Measurements from ENCODE around the gene TXNRD1.

Gene TXNRD1

GRCh38 chr12:104243971-104244370 is 28.4 kb downstream of the TXNRD1 start:
- TF ChIP-seq, protein P1, sequence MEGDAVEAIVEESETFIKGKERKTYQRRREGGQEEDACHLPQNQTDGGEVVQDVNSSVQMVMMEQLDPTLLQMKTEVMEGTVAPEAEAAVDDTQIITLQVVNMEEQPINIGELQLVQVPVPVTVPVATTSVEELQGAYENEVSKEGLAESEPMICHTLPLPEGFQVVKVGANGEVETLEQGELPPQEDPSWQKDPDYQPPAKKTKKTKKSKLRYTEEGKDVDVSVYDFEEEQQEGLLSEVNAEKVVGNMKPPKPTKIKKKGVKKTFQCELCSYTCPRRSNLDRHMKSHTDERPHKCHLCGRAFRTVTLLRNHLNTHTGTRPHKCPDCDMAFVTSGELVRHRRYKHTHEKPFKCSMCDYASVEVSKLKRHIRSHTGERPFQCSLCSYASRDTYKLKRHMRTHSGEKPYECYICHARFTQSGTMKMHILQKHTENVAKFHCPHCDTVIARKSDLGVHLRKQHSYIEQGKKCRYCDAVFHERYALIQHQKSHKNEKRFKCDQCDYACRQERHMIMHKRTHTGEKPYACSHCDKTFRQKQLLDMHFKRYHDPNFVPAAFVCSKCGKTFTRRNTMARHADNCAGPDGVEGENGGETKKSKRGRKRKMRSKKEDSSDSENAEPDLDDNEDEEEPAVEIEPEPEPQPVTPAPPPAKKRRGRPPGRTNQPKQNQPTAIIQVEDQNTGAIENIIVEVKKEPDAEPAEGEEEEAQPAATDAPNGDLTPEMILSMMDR (IDR thresholded peaks at IDR 0.05; ENCODE audit: unreplicated experiment in 3 of 3), result no peak
- no peaks in the 10 kb centered on the region for H3K27me3 Mint-ChIP-seq (ENCODE audit: low read depth)
- H3K36me3 Mint-ChIP-seq (ENCODE audit: low read depth), result no peaks in the 10 kb centered on the region
- no peaks in the 10 kb centered on the region for H3K4me1 Mint-ChIP-seq
- no peak overlapping the region for H3K4me3 Mint-ChIP-seq
- H3K9me3 Mint-ChIP-seq, result peaks cover 3% of the 10 kb centered on the region
- H3K27ac Mint-ChIP-seq, result no peak overlapping the region

DNA sequence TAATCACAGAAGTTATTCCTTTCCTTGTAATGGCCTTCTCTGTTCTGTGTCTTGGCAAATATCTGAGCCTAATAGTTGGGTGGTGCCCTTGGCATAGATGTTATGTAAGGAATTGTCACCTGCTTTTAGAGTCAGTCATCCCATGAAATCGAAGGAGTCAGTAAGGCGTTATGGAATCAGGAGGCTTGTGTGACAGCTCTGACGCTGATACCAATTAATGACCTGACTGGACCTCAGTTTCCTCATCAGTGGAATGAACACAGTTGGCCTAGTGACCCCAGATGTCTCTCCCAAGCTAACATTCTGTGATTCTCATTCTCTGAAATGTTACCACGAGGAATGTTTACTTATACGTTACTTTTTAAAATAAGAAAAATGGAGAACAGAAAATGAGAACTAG is 32.1 kb downstream of the TXNRD1 start:
- H3K9me3 Mint-ChIP-seq, result peaks cover under 1% of the 10 kb centered on the region
- TF ChIP-seq, protein P1 (IDR thresholded peaks at IDR 0.05; ENCODE audit: unreplicated experiment in 3 of 3), result no peak
- H3K36me3 Mint-ChIP-seq (ENCODE audit: low read depth), result no peaks in the 10 kb centered on the region
- no peak overlapping the region for H3K27ac Mint-ChIP-seq
- H3K4me1 Mint-ChIP-seq, result no peaks in the 10 kb centered on the region
- H3K4me3 Mint-ChIP-seq, result no peak overlapping the region
- H3K27me3 Mint-ChIP-seq (ENCODE audit: low read depth), result no peaks in the 10 kb centered on the region

DNA sequence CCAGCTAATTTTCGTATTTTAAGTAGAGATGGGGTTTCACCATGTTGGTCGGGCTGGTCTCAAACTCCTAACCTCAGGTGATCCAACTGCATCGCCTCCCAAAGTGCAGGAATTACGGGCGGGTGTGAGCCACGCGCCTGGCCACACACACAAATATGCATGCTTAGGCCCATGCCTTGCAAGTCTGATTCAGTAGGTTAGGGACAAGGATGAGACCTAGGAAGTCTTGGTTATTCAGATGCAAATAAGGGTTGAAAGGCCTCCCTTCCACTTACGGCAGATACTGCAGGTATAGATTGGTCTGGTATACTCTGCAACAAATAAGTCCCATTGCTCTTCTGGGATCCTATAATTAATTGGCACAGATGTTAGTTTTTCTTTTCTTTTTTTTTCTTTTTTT is 32.9 kb downstream of the TXNRD1 start:
- Mint-ChIP-seq H3K9me3 (no peaks in the 10 kb centered on the region), H3K36me3 (ENCODE audit: low read depth) (no peaks in the 10 kb centered on the region), H3K27ac (no peak overlapping the region), H3K4me1 (no peaks in the 10 kb centered on the region), H3K4me3 (no peak overlapping the region), H3K27me3 (ENCODE audit: low read depth) (no peaks in the 10 kb centered on the region)
- TF ChIP-seq, protein P1 (IDR thresholded peaks at IDR 0.05; ENCODE audit: unreplicated experiment in 3 of 3), result no peak

DNA sequence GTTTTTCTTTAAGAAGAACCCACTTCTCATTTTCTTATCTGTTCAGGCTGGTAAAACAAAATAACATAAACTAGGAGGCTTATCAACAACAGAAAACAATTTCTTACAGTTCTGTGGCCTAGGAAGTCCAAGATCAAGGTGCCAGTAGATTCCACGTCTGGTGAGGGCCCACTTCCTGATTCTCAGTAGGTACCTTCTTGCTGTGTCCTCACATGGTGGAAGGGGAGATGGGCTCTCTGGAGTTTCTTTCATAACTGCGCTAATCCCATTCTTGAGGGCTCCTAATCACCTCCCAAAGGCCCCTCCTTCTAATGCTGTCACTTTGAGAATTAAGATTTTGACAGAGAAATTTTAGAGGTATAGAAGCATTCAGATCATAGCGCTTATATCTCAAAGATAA is 33.4 kb downstream of the TXNRD1 start:
- TF ChIP-seq, protein P1 (IDR thresholded peaks at IDR 0.05; ENCODE audit: unreplicated experiment in 3 of 3), result no peak

DNA sequence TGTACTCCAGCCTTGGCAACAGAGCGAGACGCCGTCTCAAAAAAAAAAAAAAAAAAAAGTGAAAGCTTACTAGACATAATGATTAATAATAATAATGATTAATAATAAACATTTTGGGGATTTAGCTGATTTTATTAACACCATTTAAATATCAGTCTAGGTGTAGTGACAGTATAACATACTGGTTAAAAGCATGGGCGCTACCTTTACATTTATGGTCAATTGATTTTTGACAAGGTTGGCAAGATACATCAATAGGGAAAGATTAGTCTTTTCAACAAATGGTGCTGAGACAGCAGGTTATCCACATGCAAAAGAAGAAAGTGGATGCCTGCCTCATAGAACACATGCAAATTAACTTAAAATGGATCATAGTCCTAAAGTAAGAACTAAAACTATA is 34.3 kb downstream of the TXNRD1 start:
- H3K4me3 Mint-ChIP-seq, result no peak overlapping the region
- no peaks in the 10 kb centered on the region for H3K4me1 Mint-ChIP-seq
- TF ChIP-seq, protein P1 (IDR thresholded peaks at IDR 0.05; ENCODE audit: unreplicated experiment in 3 of 3), result no peak
- no peaks in the 10 kb centered on the region for H3K9me3 Mint-ChIP-seq
- H3K27ac Mint-ChIP-seq, result no peak overlapping the region
- H3K27me3 Mint-ChIP-seq (ENCODE audit: low read depth), result no peaks in the 10 kb centered on the region
- H3K36me3 Mint-ChIP-seq (ENCODE audit: low read depth), result no peaks in the 10 kb centered on the region

More for the DNA sequence above, 33.4 kb downstream of the TXNRD1 start:
- H3K4me3 Mint-ChIP-seq, result no peak overlapping the region
- H3K27me3 Mint-ChIP-seq (ENCODE audit: low read depth), result no peaks in the 10 kb centered on the region
- H3K9me3 Mint-ChIP-seq, result no peaks in the 10 kb centered on the region
- no peaks in the 10 kb centered on the region for H3K36me3 Mint-ChIP-seq (ENCODE audit: low read depth)
- H3K27ac Mint-ChIP-seq, result no peak overlapping the region
- H3K4me1 Mint-ChIP-seq, result no peaks in the 10 kb centered on the region

DNA sequence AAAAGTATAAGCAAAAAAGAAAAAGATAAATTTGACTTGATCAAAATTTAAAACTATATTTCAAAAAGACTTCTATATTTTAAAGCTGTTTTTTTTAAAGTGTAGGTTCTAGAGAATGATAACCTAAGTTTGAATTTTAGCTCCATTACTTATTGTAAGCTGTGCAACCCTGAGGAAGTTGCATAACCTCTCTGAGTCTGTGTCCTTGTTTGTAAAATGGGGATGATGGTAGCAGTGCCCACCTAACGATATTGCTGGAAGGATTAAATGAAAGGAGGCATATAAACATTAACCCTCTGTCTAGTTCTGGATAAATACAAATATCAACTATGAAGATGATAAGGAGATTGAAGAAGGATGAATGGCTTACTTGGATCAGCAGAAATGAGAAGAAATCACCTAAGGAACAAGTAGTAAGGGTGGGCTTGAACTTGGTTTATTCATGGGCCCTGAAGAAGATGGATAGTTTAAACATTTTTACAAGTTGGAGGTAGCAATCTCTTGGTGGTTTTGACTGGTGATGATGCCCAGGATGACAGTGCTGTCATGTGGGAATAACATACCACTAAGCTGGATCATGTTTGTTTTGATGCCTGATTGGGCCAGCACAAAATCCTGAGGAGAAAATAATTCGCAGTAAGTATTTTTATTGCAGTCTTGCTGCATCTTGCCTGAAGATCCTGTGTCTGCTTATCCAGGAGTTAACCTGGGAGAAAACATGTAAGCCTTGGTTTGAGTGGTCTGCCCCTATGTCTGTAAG is 35.0 kb downstream of the TXNRD1 start:
- TF ChIP-seq, protein P1 (IDR thresholded peaks at IDR 0.05; ENCODE audit: unreplicated experiment in 3 of 3), result no peak
- no peaks in the 10 kb centered on the region for H3K36me3 Mint-ChIP-seq (ENCODE audit: low read depth)
- no peaks in the 10 kb centered on the region for H3K27me3 Mint-ChIP-seq (ENCODE audit: low read depth)
- H3K9me3 Mint-ChIP-seq, result no peaks in the 10 kb centered on the region
- H3K4me3 Mint-ChIP-seq, result no peak overlapping the region
- H3K4me1 Mint-ChIP-seq, result no peaks in the 10 kb centered on the region
- H3K27ac Mint-ChIP-seq, result no peak overlapping the region
